Measurements from ENCODE around the gene SERPING1. TPM values are rescaled to one million over a fixed set of nuclear protein-coding genes. Genes with fewer than 3 reads are reported as not detected.

SERPING1 gene
- total and polyA plus RNA-seq, 2 donors = 9.8 to 164 TPM

GRCh38 chr11:57626895-57627294, 29.4 kb downstream of the SERPING1 start:
- WGBS = 95% methylated on average over 1 of the region's 1 CpG
- Histone ChIP-seq H3K9me3 (ENCODE audit: control insufficient read depth in 2 of 2, insufficient read depth in 1 of 2, low read length in 1 of 2) (no peaks in the 10 kb centered on the region), H3K4me3 (ENCODE audit: low read length in 2 of 2) (no peak overlapping the region)

GRCh38 chr11:57630171-57630570, 32.7 kb downstream of the SERPING1 start:
- no peaks in the 10 kb centered on the region for H3K27me3 ChIP-seq (ENCODE audit: control insufficient read depth in 2 of 2, insufficient read depth in 1 of 2, low read length in 1 of 2)
- no peak for DNase-seq (ENCODE audit: low read depth in 6 of 9, low spot score in 9 of 9)
- WGBS = 96% methylated on average over 2 of the region's 2 CpGs
- H3K4me1 ChIP-seq (ENCODE audit: control insufficient read depth in 2 of 2, insufficient read depth in 2 of 2, low read length in 2 of 2) = no peaks in the 10 kb centered on the region
- no peaks in the 10 kb centered on the region for H3K9me3 ChIP-seq (ENCODE audit: control insufficient read depth in 2 of 2, insufficient read depth in 1 of 2, low read length in 1 of 2)
- H3K27ac ChIP-seq (ENCODE audit: low read depth in 1 of 2, low read length in 1 of 2) = no peak overlapping the region
- no peaks in the 10 kb centered on the region for H3K36me3 ChIP-seq (ENCODE audit: control insufficient read depth in 2 of 2, insufficient read depth in 2 of 2, low read length in 1 of 2)
- no peak overlapping the region for H3K4me3 ChIP-seq (ENCODE audit: low read length in 2 of 2)

More at GRCh38 chr11:57626895-57627294, 29.4 kb downstream of the SERPING1 start:
- H3K36me3 ChIP-seq (ENCODE audit: control insufficient read depth in 2 of 2, insufficient read depth in 2 of 2, low read length in 1 of 2) = no peaks in the 10 kb centered on the region
- H3K27ac ChIP-seq (ENCODE audit: low read depth in 1 of 2, low read length in 1 of 2) = no peak overlapping the region
- DNase-seq (ENCODE audit: low read depth in 6 of 9, low spot score in 9 of 9) = no peak
- H3K4me1 ChIP-seq (ENCODE audit: control insufficient read depth in 2 of 2, insufficient read depth in 2 of 2, low read length in 2 of 2) = peaks cover 0 to 2% of the 10 kb centered on the region in 2 donors
- H3K27me3 ChIP-seq (ENCODE audit: control insufficient read depth in 2 of 2, insufficient read depth in 1 of 2, low read length in 1 of 2) = no peaks in the 10 kb centered on the region

GRCh38 chr11:57632116-57632515, 34.6 kb downstream of the SERPING1 start:
- Histone ChIP-seq H3K4me1 (ENCODE audit: control insufficient read depth in 2 of 2, insufficient read depth in 2 of 2, low read length in 2 of 2) (peaks cover 0 to 2% of the 10 kb centered on the region in 2 donors), H3K4me3 (ENCODE audit: low read length in 2 of 2) (no peak overlapping the region), H3K27ac (ENCODE audit: low read depth in 1 of 2, low read length in 1 of 2) (no peak overlapping the region), H3K36me3 (ENCODE audit: control insufficient read depth in 2 of 2, insufficient read depth in 2 of 2, low read length in 1 of 2) (no peaks in the 10 kb centered on the region), H3K9me3 (ENCODE audit: control insufficient read depth in 2 of 2, insufficient read depth in 1 of 2, low read length in 1 of 2) (no peaks in the 10 kb centered on the region), H3K27me3 (ENCODE audit: control insufficient read depth in 2 of 2, insufficient read depth in 1 of 2, low read length in 1 of 2) (no peaks in the 10 kb centered on the region)
- DNase-seq (ENCODE audit: low read depth in 6 of 9, low spot score in 9 of 9) = no peak
- 94% methylated on average over 5 of the region's 5 CpGs for WGBS

GRCh38 chr11:57633394-57634070, 36.0 kb downstream of the SERPING1 start:
- Histone ChIP-seq H3K36me3 (ENCODE audit: control insufficient read depth in 2 of 2, insufficient read depth in 2 of 2, low read length in 1 of 2) (no peaks in the 10 kb centered on the region), H3K4me1 (ENCODE audit: control insufficient read depth in 2 of 2, insufficient read depth in 2 of 2, low read length in 2 of 2) (peaks cover 3 to 13% of the 10 kb centered on the region in 2 donors), H3K27me3 (ENCODE audit: control insufficient read depth in 2 of 2, insufficient read depth in 1 of 2, low read length in 1 of 2) (no peaks in the 10 kb centered on the region), H3K27ac (ENCODE audit: low read depth in 1 of 2, low read length in 1 of 2) (no peak overlapping the region), H3K9me3 (ENCODE audit: control insufficient read depth in 2 of 2, insufficient read depth in 1 of 2, low read length in 1 of 2) (no peaks in the 10 kb centered on the region), H3K4me3 (ENCODE audit: low read length in 2 of 2) (no peak overlapping the region)
- 94% methylated on average over 6 of the region's 6 CpGs for WGBS
- no peak for DNase-seq (ENCODE audit: low read depth in 6 of 9, low spot score in 9 of 9)

- H3K36me3 ChIP-seq (ENCODE audit: control insufficient read depth in 2 of 2, insufficient read depth in 2 of 2, low read length in 1 of 2) = no peaks in the 10 kb centered on the region
- H3K4me3 ChIP-seq (ENCODE audit: low read length in 2 of 2) = no peak overlapping the region
- no peak overlapping the region for H3K27ac ChIP-seq (ENCODE audit: low read depth in 1 of 2, low read length in 1 of 2)
- H3K9me3 ChIP-seq (ENCODE audit: control insufficient read depth in 2 of 2, insufficient read depth in 1 of 2, low read length in 1 of 2) = no peaks in the 10 kb centered on the region
- no peaks in the 10 kb centered on the region for H3K27me3 ChIP-seq (ENCODE audit: control insufficient read depth in 2 of 2, insufficient read depth in 1 of 2, low read length in 1 of 2)
- no peak for DNase-seq (ENCODE audit: low read depth in 6 of 9, low spot score in 9 of 9)
- peaks cover 3 to 16% of the 10 kb centered on the region in 2 donors for H3K4me1 ChIP-seq (ENCODE audit: control insufficient read depth in 2 of 2, insufficient read depth in 2 of 2, low read length in 2 of 2)
Observed at GRCh38 chr11:57634311-57634710, 36.8 kb downstream of the SERPING1 start.

GRCh38 chr11:57635246-57635645, 37.8 kb downstream of the SERPING1 start:
- H3K36me3 ChIP-seq (ENCODE audit: control insufficient read depth in 2 of 2, insufficient read depth in 2 of 2, low read length in 1 of 2) = no peaks in the 10 kb centered on the region
- no peaks in the 10 kb centered on the region for H3K9me3 ChIP-seq (ENCODE audit: control insufficient read depth in 2 of 2, insufficient read depth in 1 of 2, low read length in 1 of 2)
- WGBS = 97% methylated on average over 8 of the region's 8 CpGs
- no peak overlapping the region for H3K4me3 ChIP-seq (ENCODE audit: low read length in 2 of 2)
- H3K4me1 ChIP-seq (ENCODE audit: control insufficient read depth in 2 of 2, insufficient read depth in 2 of 2, low read length in 2 of 2) = peaks cover 13 to 26% of the 10 kb centered on the region in 2 donors
- no peaks in the 10 kb centered on the region for H3K27me3 ChIP-seq (ENCODE audit: control insufficient read depth in 2 of 2, insufficient read depth in 1 of 2, low read length in 1 of 2)
- DNase-seq (ENCODE audit: low read depth in 6 of 9, low spot score in 9 of 9) = no peak
- no peak overlapping the region for H3K27ac ChIP-seq (ENCODE audit: low read depth in 1 of 2, low read length in 1 of 2)

GRCh38 chr11:57637626-57638004, 40.1 kb downstream of the SERPING1 start:
- Histone ChIP-seq H3K27ac (ENCODE audit: low read depth in 1 of 2, low read length in 1 of 2) (no peak overlapping the region), H3K27me3 (ENCODE audit: control insufficient read depth in 2 of 2, insufficient read depth in 1 of 2, low read length in 1 of 2) (no peaks in the 10 kb centered on the region), H3K4me3 (ENCODE audit: low read length in 2 of 2) (peak overlapping the region; percentile 82), H3K36me3 (ENCODE audit: control insufficient read depth in 2 of 2, insufficient read depth in 2 of 2, low read length in 1 of 2) (peaks cover 0 to 3% of the 10 kb centered on the region in 2 donors), H3K4me1 (ENCODE audit: control insufficient read depth in 2 of 2, insufficient read depth in 2 of 2, low read length in 2 of 2) (peaks cover 17 to 43% of the 10 kb centered on the region in 2 donors), H3K9me3 (ENCODE audit: control insufficient read depth in 2 of 2, insufficient read depth in 1 of 2, low read length in 1 of 2) (no peaks in the 10 kb centered on the region)
- 27% methylated on average over 18 of the region's 18 CpGs for WGBS
- DNase-seq (ENCODE audit: low read depth in 6 of 9, low spot score in 9 of 9) = no peak

- peak overlapping the region; percentile 75 to 88 for H3K27ac ChIP-seq (ENCODE audit: low read depth in 1 of 2, low read length in 1 of 2)
- peaks cover 0 to 3% of the 10 kb centered on the region in 2 donors for H3K36me3 ChIP-seq (ENCODE audit: control insufficient read depth in 2 of 2, insufficient read depth in 2 of 2, low read length in 1 of 2)
- under 1% methylated on average over 47 of the region's 47 CpGs for WGBS
- H3K4me3 ChIP-seq (ENCODE audit: low read length in 2 of 2) = peak overlapping the region; percentile 82
- no peaks in the 10 kb centered on the region for H3K27me3 ChIP-seq (ENCODE audit: control insufficient read depth in 2 of 2, insufficient read depth in 1 of 2, low read length in 1 of 2)
- H3K4me1 ChIP-seq (ENCODE audit: control insufficient read depth in 2 of 2, insufficient read depth in 2 of 2, low read length in 2 of 2) = peaks cover 17 to 43% of the 10 kb centered on the region in 2 donors
- no peaks in the 10 kb centered on the region for H3K9me3 ChIP-seq (ENCODE audit: control insufficient read depth in 2 of 2, insufficient read depth in 1 of 2, low read length in 1 of 2)
- DNase-seq (ENCODE audit: low read depth in 6 of 9, low spot score in 9 of 9) = peak in 1 of 9 donors; percentile 76
Observed at GRCh38 chr11:57638005-57638781, 40.7 kb downstream of the SERPING1 start.

GRCh38 chr11:57638811-57639320, 41.4 kb downstream of the SERPING1 start:
- under 1% methylated on average over 19 of the region's 19 CpGs for WGBS
- Histone ChIP-seq H3K27ac (ENCODE audit: low read depth in 1 of 2, low read length in 1 of 2) (peak overlapping the region; percentile 75 to 88), H3K4me1 (ENCODE audit: control insufficient read depth in 2 of 2, insufficient read depth in 2 of 2, low read length in 2 of 2) (peaks cover 17 to 43% of the 10 kb centered on the region in 2 donors), H3K4me3 (ENCODE audit: low read length in 2 of 2) (peak overlapping the region; percentile 82), H3K9me3 (ENCODE audit: control insufficient read depth in 2 of 2, insufficient read depth in 1 of 2, low read length in 1 of 2) (no peaks in the 10 kb centered on the region), H3K36me3 (ENCODE audit: control insufficient read depth in 2 of 2, insufficient read depth in 2 of 2, low read length in 1 of 2) (peaks cover 0 to 3% of the 10 kb centered on the region in 2 donors), H3K27me3 (ENCODE audit: control insufficient read depth in 2 of 2, insufficient read depth in 1 of 2, low read length in 1 of 2) (no peaks in the 10 kb centered on the region)
- DNase-seq (ENCODE audit: low read depth in 6 of 9, low spot score in 9 of 9) = no peak

Data from thymus (tissue), 11 donors.